HepG2 (cell line): ENCODE measurements around the gene TUBA4A. TPM values are rescaled to one million over a fixed set of nuclear protein-coding genes. Genes with fewer than 3 reads are reported as not detected.

Source experiments
- AKAP8 ChIP-seq: sonication (generic); formaldehyde crosslinking; IDR thresholded peaks from 2 replicates; pipeline ENCODE4 v1.5.1; 2020; ENCODE audit warnings: mild to moderate bottlenecking, missing genetic modification reagents
- BORCS8-MEF2B ChIP-seq: sonication (generic); formaldehyde crosslinking; IDR thresholded peaks from 2 replicates; pipeline ENCODE4 v1.8.0; 2022; ENCODE audit warnings: mild to moderate bottlenecking, missing genetic modification reagents
- CBX2 ChIP-seq, 2 experiments: fragments of 200-600 bp in 1 of 2; sonication (generic); formaldehyde crosslinking in 1 of 2; IDR thresholded peaks; 2 replicates each; pipeline versions ENCODE4 v1.7.0 to v1.8.1; 2018 to 2022; ENCODE audit warnings: low read depth in 2 of 2, low read length in 1 of 2, mild to moderate bottlenecking in 1 of 2, missing genetic modification reagents in 1 of 2
- DBP ChIP-seq: sonication (generic); formaldehyde crosslinking; IDR thresholded peaks from 2 replicates; pipeline ENCODE4 v1.4.0; 2020; ENCODE audit warnings: missing genetic modification reagents; ENCODE audit errors: not compliant biosample characterization
- EED ChIP-seq: sonication (generic); formaldehyde crosslinking; IDR thresholded peaks from 2 replicates; pipeline ENCODE4 v1.5.0; 2020; ENCODE audit warnings: mild to moderate bottlenecking, missing genetic modification reagents
- ELF4 ChIP-seq: sonication (generic); formaldehyde crosslinking; IDR thresholded peaks from 2 replicates; pipeline ENCODE4 v1.5.0; 2020; ENCODE audit warnings: missing genetic modification reagents, mild to moderate bottlenecking, moderate library complexity, borderline replicate concordance
- KLF15 ChIP-seq: sonication (generic); formaldehyde crosslinking; IDR thresholded peaks from 2 replicates; pipeline ENCODE4 v1.8.1; 2023; ENCODE audit warnings: borderline replicate concordance, mild to moderate bottlenecking, inconsistent platforms, missing genetic modification reagents, mixed read lengths
- MBD4 ChIP-seq: IDR thresholded peaks from 2 replicates; pipeline ENCODE4 v1.6.1; 2012; ENCODE audit warnings: low read length, inconsistent platforms, borderline replicate concordance
- MTA3 ChIP-seq: sonication (generic); formaldehyde crosslinking; IDR thresholded peaks from 2 replicates; pipeline ENCODE4 v1.4.0; 2020; ENCODE audit warnings: missing genetic modification reagents
- TAF15 ChIP-seq: fragments of 200-400 bp; formaldehyde crosslinking; IDR thresholded peaks from one replicate; pipeline ENCODE4 v1.6.1; 2018; ENCODE audit warnings: mild to moderate bottlenecking, low read depth, low read length; ENCODE audit not compliant: poor library complexity, severe bottlenecking
- ZBTB44 ChIP-seq: sonication (generic); formaldehyde crosslinking; IDR thresholded peaks from 2 replicates; pipeline ENCODE4 v1.4.0; 2020; ENCODE audit warnings: missing genetic modification reagents
- ZMYM3 ChIP-seq: sonication (generic); formaldehyde crosslinking; IDR thresholded peaks from 2 replicates; pipeline ENCODE4 v1.5.1; 2020; ENCODE audit warnings: mild to moderate bottlenecking, missing genetic modification reagents
- ZNF12 ChIP-seq: sonication (generic); formaldehyde crosslinking; IDR thresholded peaks from 2 replicates; pipeline ENCODE4 v1.5.0; 2020; ENCODE audit warnings: missing genetic modification reagents
- ZNF138 ChIP-seq: sonication (generic); formaldehyde crosslinking; IDR thresholded peaks from 2 replicates; pipeline ENCODE4 v1.5.0; 2020; ENCODE audit warnings: mild to moderate bottlenecking, low read depth, missing genetic modification reagents
- ZNF275 ChIP-seq: sonication (generic); formaldehyde crosslinking; IDR thresholded peaks from 2 replicates; pipeline ENCODE4 v1.8.0; 2022; ENCODE audit warnings: missing genetic modification reagents, mild to moderate bottlenecking, inconsistent platforms, borderline replicate concordance
- ZNF549 ChIP-seq: sonication (generic); formaldehyde crosslinking; IDR thresholded peaks from 2 replicates; pipeline ENCODE4 v1.5.0; 2020; ENCODE audit warnings: missing genetic modification reagents
- ZNF605 ChIP-seq: sonication (generic); formaldehyde crosslinking; IDR thresholded peaks from 2 replicates; pipeline ENCODE4 v1.8.0; 2022; ENCODE audit warnings: mild to moderate bottlenecking, missing genetic modification reagents
- ZNF609 ChIP-seq: sonication (generic); formaldehyde crosslinking; IDR thresholded peaks from 2 replicates; pipeline ENCODE4 v1.4.0; 2020; ENCODE audit warnings: mild to moderate bottlenecking, missing genetic modification reagents, borderline replicate concordance
- ZSCAN20 ChIP-seq: sonication (generic); formaldehyde crosslinking; IDR thresholded peaks from 2 replicates; pipeline ENCODE4 v1.4.0; 2020; ENCODE audit warnings: missing genetic modification reagents, mild to moderate bottlenecking, borderline replicate concordance
- polyA plus RNA-seq, 8 experiments: library from polyadenylated mRNA; depleted of rRNA in 3 of 8; stranded (reverse) in 7 of 8; unstranded in 1 of 8; fragments of >200 nt; fragmentation: Illumina TruSeq in 4 of 8; extraction: Trizol in 4 of 8; gene quantifications; 2 replicates each; pipeline versions ENCODE4 v1.2.1 to v1.2.3, GENCODE V29; 2011 to 2016; ENCODE audit warnings: low read depth in 4 of 8, missing spikeins in 1 of 8, mixed read lengths in 1 of 8; ENCODE audit not compliant: insufficient read depth in 1 of 8
- total RNA-seq, 5 experiments: library from RNA; depleted of rRNA; stranded (reverse); fragments of >200 nt; fragmentation: Illumina TruSeq; extraction: Trizol; gene quantifications; 2 replicates each; pipeline ENCODE4 v1.2.3, GENCODE V29; 2016; ENCODE audit warnings: low read depth in 1 of 5

Gene TUBA4A
- total and polyA plus RNA-seq, 2 of the 13 experiments (the other 11 are each of a cell fraction or from before 2014, with no cell fraction given), result 1.3 to 12.7 TPM

GRCh38 chr2:219218732-219219701, 34.7 kb downstream of the TUBA4A start, which contains the start of gene ABCB6 (continued):
- TF ChIP-seq ZNF275 (CRISPR knock-in tag) (peak; percentile 100), ZNF549 (no peak), ZBTB44 (peak; percentile 95; the same call in 1 of the 2 replicates), ZMYM3 (CRISPR knock-in tag) (peak; percentile 24; the same call in 1 of the 2 replicates), KLF15 (CRISPR knock-in tag) (peak; percentile 64; the same call in 1 of the 2 replicates), ZNF605 (CRISPR knock-in tag) (peak; percentile 82; the same call in 1 of the 2 replicates), ZNF12 (CRISPR knock-in tag) (no peak; the same call in 1 of the 2 replicates), AKAP8 (peak; percentile 100), ZNF138 (CRISPR knock-in tag) (peak; percentile 90; the same call in 1 of the 2 replicates), EED (peak; percentile 85), ZNF609 (peak; percentile 85; the same call in 1 of the 2 replicates), TAF15 (peak; percentile 85), MTA3 (CRISPR knock-in tag) (no peak), MBD4 (no peak), CBX2 (IDR thresholded peaks at IDR 0.05; ENCODE audit: low read depth, low read length) (no peak), CBX2 (CRISPR knock-in tag; IDR thresholded peaks at IDR 0.05; ENCODE audit: low read depth) (no peak; the same call in 1 of the 2 replicates), ELF4 (no peak), BORCS8-MEF2B (CRISPR knock-in tag) (peak; percentile 99), ZSCAN20 (CRISPR knock-in tag) (peak; percentile 93; the same call in 1 of the 2 replicates), DBP (CRISPR knock-in tag) (peak; percentile 12)
